ENCODE data around the gene TTYH3.

DNA sequence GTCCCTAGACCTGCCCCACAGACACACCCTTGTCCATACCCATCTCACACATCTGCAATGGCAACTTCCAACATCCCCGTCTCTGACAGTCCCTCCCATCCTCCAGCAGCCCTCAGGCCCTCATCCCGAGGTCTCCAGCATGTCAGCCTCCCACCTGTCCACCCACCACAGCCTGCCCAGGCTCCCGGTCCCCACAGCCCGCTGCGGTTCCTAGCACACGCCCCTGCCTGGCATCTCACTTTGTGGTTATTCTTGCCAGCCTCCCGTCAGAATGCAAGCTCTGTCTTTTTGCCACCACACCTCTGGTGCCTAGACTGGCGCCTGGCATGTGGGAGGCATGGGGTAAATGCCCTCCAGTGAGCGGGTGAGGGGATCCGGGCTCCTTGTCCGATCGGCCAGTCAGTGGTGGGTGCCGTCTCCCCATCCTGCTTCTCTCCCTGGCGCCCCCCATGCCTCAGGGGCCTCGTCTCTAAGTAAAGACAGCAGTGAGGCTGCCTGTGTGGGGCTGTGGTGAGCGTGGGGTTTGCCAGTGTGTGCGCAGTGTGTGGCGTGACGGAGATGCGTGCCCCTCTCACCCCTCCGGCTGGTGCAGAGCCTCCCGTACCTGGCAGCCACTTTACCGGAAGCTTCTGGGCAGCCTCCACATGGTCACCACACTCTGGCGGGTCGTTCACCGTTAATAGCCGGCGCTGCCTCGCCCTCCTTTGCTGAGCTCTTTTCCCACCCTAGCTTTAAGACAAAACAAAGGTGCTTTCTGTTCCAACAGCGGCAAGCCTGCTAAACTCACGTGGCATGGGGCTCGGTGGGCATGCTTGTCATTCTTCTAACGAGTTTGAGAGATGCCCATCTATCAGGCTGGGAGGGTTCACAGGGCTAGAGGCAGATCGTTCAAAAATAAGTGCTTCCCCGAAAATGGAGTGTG is 28.5 kb upstream of the TTYH3 start:
- TF ChIP-seq, protein P1, sequence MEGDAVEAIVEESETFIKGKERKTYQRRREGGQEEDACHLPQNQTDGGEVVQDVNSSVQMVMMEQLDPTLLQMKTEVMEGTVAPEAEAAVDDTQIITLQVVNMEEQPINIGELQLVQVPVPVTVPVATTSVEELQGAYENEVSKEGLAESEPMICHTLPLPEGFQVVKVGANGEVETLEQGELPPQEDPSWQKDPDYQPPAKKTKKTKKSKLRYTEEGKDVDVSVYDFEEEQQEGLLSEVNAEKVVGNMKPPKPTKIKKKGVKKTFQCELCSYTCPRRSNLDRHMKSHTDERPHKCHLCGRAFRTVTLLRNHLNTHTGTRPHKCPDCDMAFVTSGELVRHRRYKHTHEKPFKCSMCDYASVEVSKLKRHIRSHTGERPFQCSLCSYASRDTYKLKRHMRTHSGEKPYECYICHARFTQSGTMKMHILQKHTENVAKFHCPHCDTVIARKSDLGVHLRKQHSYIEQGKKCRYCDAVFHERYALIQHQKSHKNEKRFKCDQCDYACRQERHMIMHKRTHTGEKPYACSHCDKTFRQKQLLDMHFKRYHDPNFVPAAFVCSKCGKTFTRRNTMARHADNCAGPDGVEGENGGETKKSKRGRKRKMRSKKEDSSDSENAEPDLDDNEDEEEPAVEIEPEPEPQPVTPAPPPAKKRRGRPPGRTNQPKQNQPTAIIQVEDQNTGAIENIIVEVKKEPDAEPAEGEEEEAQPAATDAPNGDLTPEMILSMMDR (conservative IDR thresholded peaks at IDR 0.05; ENCODE audit: low read length) = no peak
- no peak for TF ChIP-seq EZH2phosphoT487 (IDR thresholded peaks at IDR 0.05; ENCODE audit: borderline replicate concordance, low read depth, low read length)

Data from OCI-LY7 (cell line).